Lower lobe of right lung (tissue), 2 donors: ENCODE data around the gene TM2D3. TPM values are rescaled to one million over a fixed set of nuclear protein-coding genes. Genes with fewer than 3 reads are reported as not detected.
"Not testable (repeated sequence)": the region's sequence is repeated elsewhere in the genome, so short reads cannot be mapped to it uniquely, and the experiment has no call there.

Experiments
- ATAC-seq, 2 donors: fragments of 200-7000 bp; cut with Tn5 transposase; one replicate each; pipeline ENCODE4 v1.9.1; 2020 to 2022; ENCODE audit warnings: mild to moderate bottlenecking in 2 of 2, moderate library complexity in 2 of 2
- DNase-seq: peaks from one replicate; pipeline ENCODE4 v3.0.0-alpha.2; 2020
- H3K27ac ChIP-seq: fragments of 200-600 bp; one replicate; pipeline ENCODE4 v1.8.0; 2022
- H3K27me3 ChIP-seq: fragments of 200-600 bp; one replicate; pipeline ENCODE4 v1.8.0; 2022; ENCODE audit warnings: low read depth
- H3K36me3 ChIP-seq: fragments of 200-600 bp; one replicate; pipeline ENCODE4 v1.8.0; 2022; ENCODE audit warnings: mild to moderate bottlenecking
- H3K4me1 ChIP-seq: fragments of 200-600 bp; one replicate; pipeline ENCODE4 v1.8.0; 2022
- H3K4me3 ChIP-seq: fragments of 200-600 bp; one replicate; pipeline ENCODE4 v1.8.0; 2022; ENCODE audit warnings: mild to moderate bottlenecking
- H3K9me3 ChIP-seq: fragments of 200-600 bp; one replicate; pipeline ENCODE4 v1.8.0; 2022
- CTCF ChIP-seq: fragments of 200-600 bp; IDR thresholded peaks from one replicate; pipeline ENCODE4 v1.8.0; 2022; ENCODE audit warnings: antibody characterized with exemption, mild to moderate bottlenecking
- intact Hi-C: fragments of 100-400 bp; cut with DNase I; formaldehyde crosslinking; loops from one replicate; pipeline ENCODE4 v1.11.0; 2022
- total RNA-seq: library from RNA; stranded (reverse); fragmentation: NEBNext Ultra II Directional; extraction: Animal tissue kit (Norgen Biotek cat#: 25700); gene quantifications from one replicate; pipeline ENCODE4 v1.2.1, GENCODE V29; 2021
- donor health status: DM: no; HTN: yes; CAD: no; lungs with severe emphysema.

The TM2D3 gene
- total RNA-seq, 1 donor from 2014 or later: 49.2 TPM

GRCh38 chr15:101657968-101658784 lies 6.0 kb upstream of the TM2D3 start:
- Histone ChIP-seq H3K27ac (peak overlapping the region; percentile 20), H3K36me3 (peaks cover 26% of the 10 kb centered on the region), H3K27me3 (no peaks in the 10 kb centered on the region), H3K4me1 (peaks cover 11% of the 10 kb centered on the region), H3K4me3 (no peak overlapping the region), H3K9me3 (no peaks in the 10 kb centered on the region)
- ATAC-seq (peak; percentile 78 to 91), DNase-seq (peak; percentile 57)
- no peak for TF ChIP-seq CTCF
- intact Hi-C loops: loop anchor here (10.0 kb wide), 1 partner anchor 363 kb away; the partner anchor contains the start of gene SNRPA1

DNA sequence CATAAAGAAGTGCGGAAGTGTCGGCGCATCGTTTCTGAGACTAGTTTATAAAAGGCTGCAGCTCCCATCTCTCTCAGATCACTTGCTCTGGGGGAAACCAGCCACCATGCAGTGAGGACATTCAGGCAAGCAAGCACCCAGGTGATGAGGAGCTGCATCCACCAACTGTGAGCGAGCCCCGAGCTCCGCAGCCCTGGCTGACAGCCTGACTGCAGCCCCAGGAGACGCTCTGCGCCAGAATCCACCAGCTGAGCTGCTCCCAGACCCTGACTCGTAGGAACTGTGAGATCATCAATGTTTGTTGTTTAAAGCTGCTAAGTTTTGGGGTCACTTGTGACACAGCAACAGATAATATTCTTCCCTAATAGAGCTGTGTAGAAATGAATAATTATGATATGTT lies 5.0 kb upstream of the TM2D3 start:
- DNase-seq: no peak
- H3K4me3 ChIP-seq: no peak overlapping the region
- peaks cover 19% of the 10 kb centered on the region for H3K36me3 ChIP-seq
- peaks cover 16% of the 10 kb centered on the region for H3K4me1 ChIP-seq
- TF ChIP-seq CTCF: no peak
- intact Hi-C loops: loop anchor here (10.0 kb wide), 1 partner anchor 362 kb away; the partner anchor contains the start of gene SNRPA1
- H3K9me3 ChIP-seq: no peaks in the 10 kb centered on the region
- H3K27ac ChIP-seq: no peak overlapping the region
- no peak for ATAC-seq
- H3K27me3 ChIP-seq: no peaks in the 10 kb centered on the region

DNA sequence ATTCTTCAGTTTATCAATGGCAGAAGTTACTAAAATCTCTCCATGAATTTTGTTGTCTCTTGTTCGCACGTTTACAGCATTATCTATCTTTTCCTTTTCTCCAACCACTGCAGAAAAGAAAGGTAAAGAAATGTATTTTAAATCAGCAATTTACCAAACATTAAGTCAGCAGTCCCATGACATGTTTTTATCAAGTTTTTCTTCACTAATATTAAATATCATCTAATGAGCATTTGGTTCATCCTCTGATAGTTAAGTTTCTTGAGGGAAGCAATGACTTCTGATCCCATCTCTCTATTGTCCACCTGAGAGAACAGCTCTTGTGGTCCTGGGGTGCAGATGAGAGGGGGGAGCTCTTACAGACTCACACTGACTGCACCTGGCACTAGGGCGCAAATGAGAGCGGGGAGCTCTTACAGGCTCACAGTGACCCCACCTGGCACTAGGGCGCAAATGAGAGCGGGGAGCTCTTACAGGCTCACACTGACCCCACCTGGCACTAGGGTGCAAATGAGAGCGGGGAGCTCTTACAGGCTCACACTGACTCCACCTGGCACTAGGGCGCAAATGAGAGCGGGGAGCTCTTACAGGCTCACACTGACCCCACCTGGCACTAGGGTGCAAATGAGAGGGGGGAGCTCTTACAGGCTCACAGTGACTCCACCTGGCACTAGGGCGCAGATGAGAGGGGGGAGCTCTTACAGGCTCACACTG lies 2.6 kb upstream of the TM2D3 start:
- intact Hi-C loops: loop anchor here (10.0 kb wide), 1 partner anchor 360 kb away; the partner anchor contains the start of gene SNRPA1
- not testable (repeated sequence) for H3K27me3 ChIP-seq, H3K27ac ChIP-seq, DNase-seq, H3K9me3 ChIP-seq, ATAC-seq, H3K4me3 ChIP-seq
- H3K4me1 ChIP-seq: peaks cover 34% of the 10 kb centered on the region
- H3K36me3 ChIP-seq: peaks cover 14% of the 10 kb centered on the region

DNA sequence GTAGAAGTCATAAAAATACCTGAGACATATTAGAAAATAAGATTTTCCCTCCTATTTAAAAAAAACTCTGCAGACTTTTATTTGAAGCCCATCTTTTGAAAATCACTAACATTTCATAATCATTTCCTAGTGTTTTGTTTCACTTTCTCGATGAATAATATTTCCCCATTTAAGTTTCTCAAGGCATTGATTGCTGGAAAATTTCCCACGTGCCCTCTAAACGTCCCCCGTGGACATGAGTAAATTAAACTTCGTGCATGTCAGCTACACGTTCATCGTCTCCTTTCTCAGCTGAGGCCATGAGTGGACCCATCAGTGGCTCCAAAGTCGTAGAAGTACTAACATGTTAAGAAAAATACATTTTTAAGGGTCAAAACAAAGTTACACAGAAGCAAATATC lies 2.0 kb upstream of the TM2D3 start:
- intact Hi-C loops: loop anchor here (10.0 kb wide), 1 partner anchor 359 kb away; the partner anchor contains the start of gene SNRPA1
- no peak for TF ChIP-seq CTCF
- H3K4me3 ChIP-seq: no peak overlapping the region
- no peaks in the 10 kb centered on the region for H3K27me3 ChIP-seq
- H3K4me1 ChIP-seq: peaks cover 40% of the 10 kb centered on the region
- peaks cover 20% of the 10 kb centered on the region for H3K36me3 ChIP-seq
- ATAC-seq (no peak), DNase-seq (no peak)
- H3K27ac ChIP-seq: no peak overlapping the region
- H3K9me3 ChIP-seq: no peaks in the 10 kb centered on the region

GRCh38 chr15:101652786-101653430 lies 727 bp upstream of the TM2D3 start:
- peak overlapping the region; percentile 98 for H3K27ac ChIP-seq
- intact Hi-C loops: loop anchor here (10.0 kb wide), 1 partner anchor 358 kb away; the partner anchor contains the start of gene SNRPA1
- peak overlapping the region; percentile 85 for H3K4me3 ChIP-seq
- DNase-seq (no peak), ATAC-seq (peak; percentile 46 to 55)
- no peaks in the 10 kb centered on the region for H3K9me3 ChIP-seq
- H3K4me1 ChIP-seq: peaks cover 35% of the 10 kb centered on the region
- H3K36me3 ChIP-seq: peaks cover 33% of the 10 kb centered on the region
- TF ChIP-seq CTCF: no peak
- H3K27me3 ChIP-seq: no peaks in the 10 kb centered on the region
